Adrenal gland (tissue), 12 donors: ENCODE measurements around the gene CCDC192. TPM values are rescaled to one million over a fixed set of nuclear protein-coding genes. Genes with fewer than 3 reads are reported as not detected.

Experiments used
- DNase-seq, 7 donors: peaks; one replicate each; pipeline ENCODE4 v3.0.0-alpha.2; 2019 to 2020
- H3K27ac ChIP-seq, 5 donors: fragments of 200-600 bp; sonication (generic) in 4 of 5; 1 replicate in 3 of 5; 2 replicates in 2 of 5; pipeline versions ENCODE4 v1.5.1 to v1.8.0; 2016 to 2020; ENCODE audit warnings: mild to moderate bottlenecking in 1 of 5
- H3K27me3 ChIP-seq: fragments of 200-600 bp; 2 replicates; pipeline ENCODE4 v1.8.0; 2021
- H3K36me3 ChIP-seq, 2 donors: fragments of 200-600 bp; replicated peaks in 1 of 2; 1 replicate in 1 of 2; 2 replicates in 1 of 2; pipeline versions ENCODE4 v1.5.1 to v1.8.0; 2018 to 2022
- H3K4me1 ChIP-seq, 2 donors: fragments of 200-600 bp; replicated peaks in 1 of 2; 1 replicate in 1 of 2; 2 replicates in 1 of 2; pipeline versions ENCODE4 v1.5.1 to v1.8.0; 2018 to 2021
- H3K4me3 ChIP-seq, 4 donors: fragments of 200-600 bp; sonication (generic) in 3 of 4; one replicate each; pipeline ENCODE4 v1.5.1; 2016 to 2018
- H3K9me3 ChIP-seq, 3 donors: fragments of 200-600 bp; sonication (generic) in 1 of 3; replicated peaks in 1 of 3; 1 replicate in 2 of 3; 2 replicates in 1 of 3; pipeline versions ENCODE4 v1.5.1 to v1.8.0; 2016 to 2021
- CTCF ChIP-seq, 6 experiments: fragments of 450-650 bp in 4 of 6; fragments of 200-600 bp in 2 of 6; sonication (generic) in 1 of 6; IDR thresholded peaks; 1 replicate in 5 of 6; 2 replicates in 1 of 6; pipeline versions ENCODE4 v1.5.1 to v1.8.0; 2016 to 2021; ENCODE audit warnings: antibody characterized with exemption in 6 of 6, mild to moderate bottlenecking in 2 of 6, moderate library complexity in 1 of 6
- POLR2A ChIP-seq, 2 donors: fragments of 450-650 bp; IDR thresholded peaks; one replicate each; pipeline ENCODE4 v1.6.1; 2017; ENCODE audit warnings: antibody characterized with exemption in 2 of 2, mild to moderate bottlenecking in 2 of 2, moderate library complexity in 1 of 2
- whole genome bisulfite sequencing, 4 donors: extraction: QIAGEN DNeasy Blood & Tissue Kit in 2 of 4; methylation state at CpG; one replicate each; pipeline versions ENCODE4 v1.1.5 to v1.1.7; 2013 to 2017; 5-methylcytosine and 5-hydroxymethylcytosine counted together
- intact Hi-C, 2 donors: fragments of 100-400 bp; cut with DNase I; formaldehyde crosslinking; loops; one replicate each; pipeline versions ENCODE4 v1.14.1 to v1.15.0; 2022 to 2023
- polyA plus RNA-seq, 3 donors: library from polyadenylated mRNA; stranded (reverse); fragments of 200-250 nt in 2 of 3; fragments of 350-450 nt in 1 of 3; fragmentation: Illumina TruSeq in 1 of 3; extraction: RNeasy Lipid Tissue Mini Kit (QIAGEN cat#74804) in 1 of 3; gene quantifications; one replicate each; pipeline ENCODE4 v1.2.3, GENCODE V29; 2013 to 2014
- total RNA-seq, 9 donors: library from RNA; depleted of rRNA in 4 of 9; stranded (reverse); fragments of >200 nt in 4 of 9; fragments of 120-200 nt in 1 of 9; fragmentation: NEBNext Ultra II Directional in 1 of 9; extraction: Animal tissue kit (Norgen Biotek cat#: 25700) in 1 of 9; gene quantifications; one replicate each; pipeline versions ENCODE4 v1.1.0 to v1.2.4, GENCODE V29; 2013 to 2023
- donor health status: healthy with polysubstance abuse.
- donor health status: Bipolar disorder and iron deficiency.
- donor health status: DM: yes; HTN: yes; CAD: no.
- donor health status: DM: no; HTN: no; CAD: no.
- donor health status: DM: no; HTN: no; CAD: no.
- donor health status: DM: yes; HTN: yes; CAD: no.

Gene CCDC192
- total and polyA plus RNA-seq, 12 donors, result 0.35 to 0.56 (median 0.46) TPM; not detected in 8

- Histone ChIP-seq H3K27ac (no peak overlapping the region), H3K9me3 (no peaks in the 10 kb centered on the region), H3K27me3 (no peaks in the 10 kb centered on the region), H3K4me3 (no peak overlapping the region), H3K36me3 (no peaks in the 10 kb centered on the region), H3K4me1 (no peaks in the 10 kb centered on the region)
- intact Hi-C loops, result no loop called here
- no peak for TF ChIP-seq POLR2A (IDR thresholded peaks at IDR 0.05)
- no peak for TF ChIP-seq CTCF (IDR thresholded peaks at IDR 0.05)
- 67 to 78% (median 69%) methylated on average over 1 of the region's 1 CpG for WGBS, 4 donors
- no peak for DNase-seq
These were observed 206.6 kb downstream of the CCDC192 start for GRCh38 chr5:127909821-127910220.

GRCh38 chr5:127910307-127910956 lies 207.2 kb downstream of the CCDC192 start:
- Histone ChIP-seq H3K4me3 (no peak overlapping the region), H3K36me3 (no peaks in the 10 kb centered on the region), H3K4me1 (no peaks in the 10 kb centered on the region), H3K9me3 (no peaks in the 10 kb centered on the region), H3K27me3 (no peaks in the 10 kb centered on the region), H3K27ac (no peak overlapping the region)
- no peak for DNase-seq
- 92 to 95% (median 94%) methylated on average over 2 of the region's 2 CpGs for WGBS, 4 donors
- TF ChIP-seq CTCF (IDR thresholded peaks at IDR 0.05) (no peak), POLR2A (IDR thresholded peaks at IDR 0.05) (no peak)
- intact Hi-C loops, result no loop called here

GRCh38 chr5:127911619-127912018 lies 208.4 kb downstream of the CCDC192 start:
- Histone ChIP-seq H3K36me3 (no peaks in the 10 kb centered on the region), H3K27me3 (no peaks in the 10 kb centered on the region), H3K27ac (no peak overlapping the region), H3K4me1 (no peaks in the 10 kb centered on the region), H3K9me3 (no peaks in the 10 kb centered on the region), H3K4me3 (no peak overlapping the region)
- intact Hi-C loops, result no loop called here
- WGBS, 4 donors, result 83 to 94% (median 90%) methylated on average over 2 of the region's 2 CpGs
- DNase-seq, result peak in 2 of 7 donors; percentile 31 to 45
- no peak for TF ChIP-seq CTCF (IDR thresholded peaks at IDR 0.05)
- TF ChIP-seq POLR2A (IDR thresholded peaks at IDR 0.05), result no peak

GRCh38 chr5:127912411-127912810 lies 209.2 kb downstream of the CCDC192 start:
- Histone ChIP-seq H3K27me3 (no peaks in the 10 kb centered on the region), H3K4me1 (no peaks in the 10 kb centered on the region), H3K4me3 (no peak overlapping the region), H3K36me3 (no peaks in the 10 kb centered on the region), H3K9me3 (no peaks in the 10 kb centered on the region), H3K27ac (no peak overlapping the region)
- 89 to 94% (median 93%) methylated on average over 3 of the region's 3 CpGs for WGBS, 4 donors
- no peak for DNase-seq
- TF ChIP-seq CTCF (IDR thresholded peaks at IDR 0.05) (no peak), POLR2A (IDR thresholded peaks at IDR 0.05) (no peak)
- intact Hi-C loops, result no loop called here
